NCI-H2107 (cell line): ENCODE results near the gene TFF2.

ENCODE experiments used
- DNase-seq: peaks from one replicate; lab custom pipeline; 2025; lab: John Stamatoyannopoulos, UW

The TFF2 gene

DNA sequence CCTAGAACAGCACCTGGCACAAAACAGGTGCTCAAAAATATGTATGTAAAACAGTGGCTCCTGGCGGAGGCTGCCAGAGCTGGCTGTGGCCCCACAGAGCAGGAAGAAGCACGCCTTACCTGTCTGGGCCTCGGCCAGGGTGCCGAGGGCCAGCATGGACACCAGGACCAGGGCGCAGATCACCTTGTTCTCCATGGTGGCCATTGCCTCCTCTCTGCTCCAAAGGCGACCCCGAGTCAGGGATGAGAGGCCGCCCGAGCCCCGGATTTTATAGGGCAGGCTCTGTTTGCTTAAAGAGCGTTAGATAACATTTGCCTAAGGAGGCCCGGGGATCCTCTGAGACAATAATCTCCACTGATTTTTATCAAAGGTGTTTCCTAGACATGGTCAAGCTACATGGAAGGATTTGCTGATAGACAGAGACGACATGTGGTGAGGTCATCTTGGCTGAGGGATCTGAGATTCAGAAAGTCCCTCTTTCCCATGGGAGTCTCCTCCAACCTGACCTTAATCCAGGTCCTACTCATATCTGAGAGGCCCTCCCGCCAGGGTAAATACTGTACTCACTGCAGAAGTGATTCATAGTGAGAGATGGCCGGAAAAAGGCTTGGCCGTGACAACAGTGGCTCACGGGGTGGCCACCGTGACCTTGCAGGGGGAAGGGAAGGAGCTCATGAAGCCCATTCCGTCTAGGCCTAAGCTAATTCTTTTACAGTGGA lies 15.7 kb upstream of the TFF2 start, which contains the start of gene TFF1:
TSS of gene TFF1 (minus strand) at position 244 of the 719 bp plus-strand sequence. CDS start at position 204, 40 bp downstream.
- DNase-seq = no peak

DNA sequence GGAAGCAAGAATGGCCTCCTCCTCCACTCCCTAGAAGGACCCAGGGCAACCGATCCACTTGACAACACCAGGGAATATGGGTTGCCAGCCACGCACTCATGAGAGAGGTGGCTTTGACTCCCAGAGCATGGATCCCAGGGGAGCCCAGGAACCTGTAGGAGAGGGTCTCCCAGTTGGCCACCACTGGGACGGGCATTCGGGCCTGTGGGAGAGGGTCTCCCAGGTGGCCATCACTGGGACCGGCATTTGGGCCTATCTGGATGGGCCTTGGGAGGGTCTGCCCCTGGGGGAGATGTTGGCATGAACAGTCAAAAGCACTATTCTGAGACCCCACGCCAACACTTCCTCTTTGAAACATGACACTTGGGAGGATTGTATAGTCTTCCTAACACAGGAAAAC lies 15.0 kb upstream of the TFF2 start:
- no peak for DNase-seq

DNA sequence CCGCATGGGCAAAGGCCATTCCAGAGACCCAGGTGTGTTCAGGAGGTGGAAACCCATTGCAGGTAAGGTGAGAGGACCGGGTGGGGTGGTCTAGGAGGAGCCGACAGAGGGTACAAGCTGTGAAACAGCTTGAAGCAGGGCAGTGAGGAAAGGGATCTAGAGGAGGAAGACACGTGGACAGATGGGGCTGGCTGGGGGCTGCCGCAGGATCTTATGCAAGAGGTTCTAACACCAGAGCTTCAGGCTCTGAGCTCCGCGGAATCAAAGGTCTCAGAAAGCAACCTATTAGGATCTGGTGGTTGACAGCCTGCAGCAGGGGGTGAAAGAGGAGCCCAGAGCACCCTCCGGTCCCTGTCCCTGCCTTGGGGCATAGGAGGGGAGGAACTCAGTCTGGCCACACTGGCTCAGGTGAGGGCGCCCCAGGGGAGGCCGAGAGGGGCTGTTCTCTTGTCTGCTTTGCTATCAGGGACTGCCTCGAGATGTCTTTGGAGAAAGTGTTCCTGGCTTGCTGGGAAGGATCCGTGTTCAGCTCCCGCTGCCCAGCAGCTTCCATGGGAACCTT lies 13.6 kb upstream of the TFF2 start:
- DNase-seq = no peak

DNA sequence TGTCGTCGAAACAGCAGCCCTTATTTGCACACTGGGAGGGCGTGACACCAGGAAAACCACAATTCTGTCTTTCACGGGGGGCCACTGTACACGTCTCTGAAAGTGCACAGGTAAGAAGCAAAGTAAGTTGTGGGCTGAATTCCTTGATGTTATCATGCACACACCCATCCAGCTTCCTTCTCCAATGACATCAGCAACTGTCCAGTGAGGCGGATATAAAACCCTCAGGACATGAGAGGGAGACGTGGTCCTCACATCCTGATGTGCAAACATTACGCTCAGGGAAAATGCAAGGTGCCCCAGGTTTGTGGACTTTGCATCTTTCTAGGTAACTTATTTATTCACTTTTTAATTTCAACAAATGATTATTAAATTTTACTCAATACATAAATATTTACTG lies 12.5 kb upstream of the TFF2 start:
- no peak for DNase-seq

DNA sequence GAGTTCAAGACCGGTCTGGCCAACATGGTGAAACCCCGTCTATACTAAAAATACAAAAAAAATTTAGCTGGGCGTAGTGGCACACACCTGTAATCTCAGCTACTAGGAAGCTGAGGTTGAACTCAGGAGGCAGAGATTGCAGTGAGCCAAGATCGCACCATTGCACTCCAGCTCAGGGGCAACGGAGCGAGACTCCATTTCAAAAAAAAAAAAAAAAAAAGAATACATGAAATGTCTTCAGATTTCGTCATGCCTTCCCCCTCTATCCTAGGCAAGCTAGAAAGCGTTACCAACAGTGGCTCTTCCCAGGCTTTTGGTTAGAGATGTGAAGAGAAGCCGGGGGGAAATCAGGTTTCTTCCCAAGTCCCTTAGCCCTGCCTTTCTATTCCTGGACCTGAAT lies 11.9 kb upstream of the TFF2 start:
- no peak for DNase-seq

DNA sequence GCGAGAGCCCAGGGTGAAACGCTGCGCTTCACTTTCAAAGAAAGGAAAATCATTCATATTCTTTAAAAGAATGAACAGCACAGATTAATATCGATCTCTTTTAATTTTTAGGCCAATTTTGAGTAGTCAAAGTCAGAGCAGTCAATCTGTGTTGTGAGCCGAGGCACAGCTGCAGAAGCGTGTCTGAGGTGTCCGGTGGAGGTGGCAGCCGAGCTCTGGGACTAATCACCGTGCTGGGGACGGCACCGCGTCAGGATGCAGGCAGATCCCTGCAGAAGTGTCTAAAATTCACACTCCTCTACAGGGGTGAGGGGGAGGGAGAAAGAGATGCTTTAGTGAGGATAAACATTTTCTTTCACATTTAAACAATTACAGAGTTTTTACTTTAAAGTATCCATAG lies 11.4 kb upstream of the TFF2 start:
- DNase-seq = no peak

DNA sequence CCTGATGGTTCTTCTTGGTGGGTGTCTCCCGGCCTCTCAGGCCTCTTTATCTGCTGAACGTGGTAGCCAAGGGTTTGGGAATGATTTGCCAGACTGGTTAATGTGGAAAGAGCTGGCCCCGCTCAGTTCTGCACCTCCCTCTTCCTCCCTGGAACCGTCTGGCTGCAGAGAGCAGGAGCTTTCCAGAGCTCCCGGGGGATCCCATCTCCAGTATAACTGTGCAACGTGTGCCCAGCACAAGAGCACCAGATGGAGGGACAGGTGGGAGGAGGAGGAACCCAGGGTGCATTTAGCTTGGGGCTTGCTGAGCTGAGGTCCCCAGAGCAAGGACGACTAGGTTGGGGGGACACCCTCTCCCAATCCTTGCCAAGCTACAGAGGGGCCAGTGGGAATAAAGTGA lies 10.5 kb upstream of the TFF2 start:
- no peak for DNase-seq

DNA sequence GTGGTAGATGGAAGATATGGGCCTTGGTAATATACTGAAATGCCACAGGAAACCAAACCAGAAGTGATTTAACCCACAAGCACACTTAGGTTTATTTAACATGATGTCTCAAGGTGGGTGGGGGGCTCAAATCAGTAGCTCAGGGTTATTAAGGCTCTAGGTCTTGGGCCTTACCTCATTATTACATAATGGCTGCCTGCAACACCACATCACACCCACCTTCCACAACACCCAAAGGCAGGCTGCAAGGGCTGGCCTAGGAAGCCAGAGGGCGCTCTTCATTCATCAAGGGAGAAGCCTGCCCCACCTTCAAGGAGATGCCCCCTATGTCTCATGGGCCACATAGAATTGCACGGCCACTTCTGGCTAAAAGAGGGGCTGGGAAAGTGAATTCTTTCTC lies 9.5 kb upstream of the TFF2 start:
- no peak for DNase-seq

DNA sequence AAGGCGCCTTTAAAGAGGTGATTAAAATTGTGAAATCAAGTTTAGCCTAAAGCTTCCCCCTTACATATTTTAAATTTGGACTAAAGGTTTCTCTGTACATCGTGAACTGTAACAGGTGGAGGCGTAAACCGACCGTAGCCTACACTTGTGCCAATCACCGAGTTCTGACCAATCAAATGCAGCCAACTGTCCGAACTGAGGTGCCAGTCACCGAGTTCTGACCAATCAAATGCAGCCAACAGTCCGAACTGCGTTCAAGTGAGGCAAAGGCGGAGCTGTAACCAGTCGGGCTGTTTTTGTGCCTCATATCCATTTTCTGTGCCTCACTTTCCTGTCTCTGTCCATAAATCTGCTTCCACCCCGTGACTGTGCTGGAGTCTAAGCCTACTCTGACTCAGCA lies 8.1 kb upstream of the TFF2 start:
- no peak for DNase-seq

DNA sequence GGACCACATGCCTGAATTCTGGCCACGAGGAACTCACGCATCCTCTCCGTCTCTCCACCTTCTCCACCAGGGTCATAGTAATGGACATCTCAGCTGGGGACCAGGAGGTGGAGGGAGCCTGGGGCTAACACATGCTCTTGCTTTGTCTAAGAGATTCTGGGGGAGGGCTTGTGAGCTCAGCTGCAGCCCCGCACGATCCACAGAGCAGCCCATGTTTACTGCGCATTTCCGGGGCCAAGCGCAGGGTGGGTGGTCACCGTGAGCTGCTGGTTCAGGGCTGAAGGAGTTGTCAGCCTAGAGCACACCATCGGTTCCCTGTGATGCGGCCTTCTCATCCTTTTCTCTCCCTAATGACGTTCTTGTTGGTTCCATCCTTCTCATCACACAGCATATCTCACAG lies 7.5 kb upstream of the TFF2 start:
- DNase-seq = no peak

DNA sequence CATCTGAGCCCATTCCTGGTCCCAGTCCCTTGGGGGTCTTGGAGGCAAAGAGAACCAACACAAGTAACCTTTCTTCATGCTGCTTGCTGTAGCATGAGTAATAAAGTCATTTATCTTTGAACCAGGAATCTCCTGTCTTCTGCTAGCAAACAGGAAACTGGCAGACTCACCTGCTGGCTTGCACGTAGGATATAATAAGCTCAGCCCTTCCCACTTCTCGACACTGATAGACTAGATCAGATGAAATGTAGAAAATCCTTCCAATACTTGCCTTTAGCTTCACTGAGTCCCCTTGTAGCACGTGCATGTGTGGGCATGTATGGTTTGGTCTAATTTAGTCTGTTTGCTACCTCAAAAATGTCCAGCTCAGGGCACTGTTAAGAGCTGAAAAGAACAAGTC lies 6.5 kb upstream of the TFF2 start:
- no peak for DNase-seq

DNA sequence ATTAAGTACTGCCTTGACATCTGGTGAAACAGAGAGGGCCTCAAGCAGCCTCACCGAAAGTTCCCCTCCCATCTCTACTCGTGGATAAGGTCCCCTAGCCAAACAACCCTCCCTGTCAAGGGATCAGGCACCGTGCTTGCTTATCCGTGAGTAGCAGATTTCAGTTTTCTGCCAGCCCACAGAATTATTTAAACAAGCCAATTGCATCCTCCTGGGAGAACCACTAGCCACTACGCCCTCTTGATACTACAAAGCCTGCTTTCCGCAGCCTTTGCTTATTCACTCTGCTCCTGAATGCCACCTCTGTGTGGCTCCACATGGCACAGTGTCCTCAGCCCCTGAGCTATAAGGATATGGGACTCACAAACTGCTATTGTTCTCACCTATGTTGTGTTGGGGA lies 5.9 kb upstream of the TFF2 start:
- DNase-seq = no peak

DNA sequence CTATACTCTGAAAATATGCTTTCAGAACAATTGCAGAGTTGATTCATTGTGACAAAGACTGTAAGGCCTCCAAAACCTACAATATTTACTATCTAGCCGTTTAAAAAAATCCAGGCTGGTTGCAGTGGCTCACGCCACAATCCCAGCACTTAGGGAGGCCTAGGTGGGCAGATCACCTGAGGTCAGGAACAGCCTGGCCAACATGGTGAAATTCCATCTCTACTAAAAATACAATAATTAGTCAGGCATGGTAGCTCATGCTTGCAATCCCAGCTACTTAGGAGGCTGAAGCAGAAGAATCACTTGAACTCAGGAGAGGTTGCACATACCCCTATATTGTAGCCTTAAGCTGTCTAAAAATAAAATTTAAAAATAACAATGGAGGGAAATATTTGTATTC lies 5.3 kb upstream of the TFF2 start:
- no peak for DNase-seq

DNA sequence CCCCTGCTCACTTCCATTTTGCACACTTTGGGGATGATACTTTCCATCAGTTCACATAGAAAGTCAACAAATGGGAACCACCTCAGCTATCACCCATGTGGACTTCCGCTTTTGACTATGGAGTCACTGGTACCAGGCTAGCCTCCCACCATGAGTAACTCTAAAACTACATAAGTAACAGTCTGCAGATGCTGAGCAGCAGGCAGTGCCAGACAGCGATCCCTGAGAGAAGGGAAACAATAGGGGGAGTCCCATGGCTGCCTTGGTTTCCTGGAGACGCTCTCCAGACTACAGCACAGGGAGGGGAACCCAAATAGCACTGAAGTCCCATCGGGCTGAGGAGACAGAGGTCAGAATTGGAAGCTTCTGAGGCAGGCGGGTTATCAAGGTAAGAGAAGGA lies 2.8 kb upstream of the TFF2 start:
- no peak for DNase-seq

DNA sequence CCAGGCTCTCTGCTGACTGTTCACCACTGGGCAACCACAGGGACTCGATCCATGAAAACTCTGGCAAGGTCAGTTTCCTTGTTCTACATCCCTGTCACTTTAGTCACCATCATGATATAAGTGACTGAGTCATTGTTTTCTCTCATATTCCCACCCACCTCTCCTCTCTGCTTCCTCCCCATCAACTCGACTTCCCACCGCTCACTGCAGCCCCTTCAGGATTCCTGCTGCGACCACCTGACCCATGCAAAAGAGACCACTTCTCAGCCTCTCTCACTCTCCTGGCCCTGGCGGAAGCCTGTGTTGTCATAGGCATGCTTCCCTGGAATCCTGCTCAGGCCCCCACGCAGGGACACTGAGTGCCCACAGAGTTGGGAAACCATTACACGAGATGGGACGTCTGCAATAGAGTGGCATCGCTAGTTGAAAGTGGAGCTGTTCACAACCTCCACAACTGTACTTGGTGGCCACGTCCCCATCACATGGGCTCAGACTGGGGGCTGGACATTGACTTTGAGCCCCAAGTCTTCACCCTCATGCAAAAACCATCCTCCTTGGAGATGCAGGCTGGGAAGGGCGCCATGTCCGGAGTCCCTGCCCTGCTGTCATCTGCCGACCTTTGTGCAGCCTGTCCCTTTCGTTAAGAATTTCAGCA lies 1.8 kb upstream of the TFF2 start:
- no peak for DNase-seq

DNA sequence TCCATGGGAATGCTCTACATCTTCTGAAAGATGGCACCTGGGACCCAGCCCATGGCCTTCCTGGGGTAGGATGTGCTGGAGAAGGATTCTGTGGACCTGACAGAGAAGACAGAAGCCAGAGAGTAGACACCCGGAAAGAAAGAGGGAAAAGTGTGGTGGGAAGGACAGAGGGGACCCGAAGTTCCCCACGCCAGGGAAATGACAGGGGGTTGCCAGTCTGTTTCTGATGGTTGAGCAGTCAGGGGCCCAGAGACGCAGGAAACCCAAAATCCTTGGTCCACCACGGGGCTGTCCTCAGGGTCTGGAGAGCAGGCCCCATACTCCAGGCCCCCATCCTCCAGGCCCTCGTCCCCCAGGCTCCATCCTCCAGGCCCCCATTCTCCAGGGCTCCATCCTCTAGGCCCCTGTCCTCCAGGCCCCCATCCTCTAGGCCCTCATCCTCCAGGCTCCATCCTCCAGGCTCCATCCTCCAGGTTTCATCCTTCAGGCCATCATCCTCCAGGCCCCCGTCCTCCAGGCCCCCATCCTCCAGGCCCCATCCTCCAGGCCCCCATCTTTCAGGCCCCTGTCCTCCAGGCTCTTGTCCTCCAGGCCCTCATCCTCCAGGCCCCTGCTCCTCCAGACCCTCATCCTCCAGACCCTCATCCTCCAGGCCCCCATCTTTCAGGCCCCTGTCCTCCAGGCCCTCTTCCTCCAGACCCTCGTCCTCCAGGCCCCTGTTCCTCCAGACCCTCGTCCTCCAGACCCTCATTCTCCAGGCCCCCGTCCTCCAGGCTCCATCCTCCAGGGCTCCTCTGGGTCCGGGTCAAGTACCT lies 1.0 kb upstream of the TFF2 start:
- no peak for DNase-seq

DNA sequence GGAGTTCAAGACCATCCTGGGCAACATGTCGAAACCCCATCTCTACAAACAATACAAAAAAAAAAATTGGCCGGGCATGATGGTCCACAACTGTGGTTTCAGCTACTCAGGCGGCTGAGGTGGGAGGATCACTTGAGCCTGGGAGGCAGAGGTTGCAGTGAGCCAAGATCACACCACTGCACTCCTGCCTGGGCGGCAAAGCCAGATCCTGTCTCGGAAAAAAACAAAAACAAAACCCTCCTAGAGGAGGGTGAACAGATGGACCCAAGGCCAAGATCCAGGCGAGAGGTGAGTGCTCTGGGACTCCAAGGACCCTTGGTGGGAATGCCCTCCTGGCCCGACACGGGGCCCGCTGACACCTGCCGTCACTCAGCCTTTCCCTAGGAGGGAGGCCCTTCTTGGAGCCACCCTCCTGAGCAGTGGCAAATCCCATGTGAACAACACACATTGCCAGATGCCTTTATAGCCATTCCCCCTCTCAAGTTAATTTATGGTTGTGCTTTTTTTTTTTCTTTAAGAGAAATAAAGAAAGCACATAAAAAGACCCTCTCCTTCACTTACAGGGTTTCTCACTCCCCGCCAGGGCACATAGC lies 380 bp downstream of the TFF2 start:
- no peak for DNase-seq

DNA sequence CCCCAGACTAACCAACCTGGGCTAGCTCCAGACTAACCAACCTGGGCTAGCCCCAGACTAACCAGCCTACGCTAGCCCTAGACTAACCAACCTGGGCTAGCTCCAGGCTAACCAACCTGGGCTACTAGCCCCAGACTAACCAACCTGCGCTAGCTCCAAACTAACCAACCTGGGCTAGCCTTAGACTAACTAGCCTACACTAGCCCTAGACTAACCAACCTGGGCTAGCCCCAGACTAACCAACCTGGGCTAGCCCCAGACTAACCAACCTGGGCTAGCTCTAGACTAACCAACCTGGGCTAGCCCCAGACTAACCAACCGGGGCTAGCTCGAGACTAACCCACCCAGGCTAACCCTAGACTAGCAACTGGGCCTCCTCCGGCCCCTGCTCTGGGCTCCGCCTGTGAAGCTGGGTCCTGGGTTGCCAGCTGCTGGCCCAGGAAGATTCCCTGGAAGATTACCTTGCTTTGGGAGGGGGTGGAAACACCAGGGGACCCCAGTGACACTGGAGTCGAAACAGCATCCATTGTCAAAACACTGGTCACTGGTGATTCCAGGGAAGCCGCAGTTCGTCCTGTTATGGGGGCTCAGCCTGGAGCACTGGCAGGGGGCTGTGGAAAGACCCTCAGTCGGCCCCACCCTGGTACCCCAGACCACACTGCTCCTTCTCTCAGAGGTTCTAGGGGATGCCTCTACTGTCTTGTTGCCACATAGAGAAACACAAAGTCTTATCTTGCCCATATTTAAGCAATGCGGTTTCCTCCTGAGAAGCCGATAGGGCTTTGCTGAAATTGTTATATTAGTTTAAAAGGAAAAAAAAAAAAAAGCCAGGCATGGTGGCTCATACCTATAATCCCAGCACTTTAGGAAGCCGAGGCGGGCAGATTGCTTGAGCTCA lies 1.1 kb downstream of the TFF2 start:
- DNase-seq = no peak

DNA sequence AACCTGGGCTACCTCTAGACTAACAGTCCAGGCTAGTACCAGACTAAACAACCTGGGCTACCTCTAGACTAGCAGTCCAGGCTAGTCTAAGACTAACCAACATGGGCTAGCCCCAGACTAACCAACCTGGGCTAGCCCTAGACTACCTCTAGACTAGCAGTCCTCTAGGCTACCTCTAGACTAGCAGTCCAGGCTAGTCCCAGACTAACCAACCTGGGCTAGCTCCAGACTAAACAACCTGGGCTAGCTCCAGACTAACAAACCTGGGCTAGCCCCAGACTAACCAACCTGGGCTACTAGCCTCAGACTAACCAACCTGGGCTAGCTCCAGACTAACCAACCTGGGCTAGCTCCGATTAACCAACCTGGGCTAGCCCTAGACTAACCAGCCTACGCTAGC lies 2.0 kb downstream of the TFF2 start:
- no peak for DNase-seq

DNA sequence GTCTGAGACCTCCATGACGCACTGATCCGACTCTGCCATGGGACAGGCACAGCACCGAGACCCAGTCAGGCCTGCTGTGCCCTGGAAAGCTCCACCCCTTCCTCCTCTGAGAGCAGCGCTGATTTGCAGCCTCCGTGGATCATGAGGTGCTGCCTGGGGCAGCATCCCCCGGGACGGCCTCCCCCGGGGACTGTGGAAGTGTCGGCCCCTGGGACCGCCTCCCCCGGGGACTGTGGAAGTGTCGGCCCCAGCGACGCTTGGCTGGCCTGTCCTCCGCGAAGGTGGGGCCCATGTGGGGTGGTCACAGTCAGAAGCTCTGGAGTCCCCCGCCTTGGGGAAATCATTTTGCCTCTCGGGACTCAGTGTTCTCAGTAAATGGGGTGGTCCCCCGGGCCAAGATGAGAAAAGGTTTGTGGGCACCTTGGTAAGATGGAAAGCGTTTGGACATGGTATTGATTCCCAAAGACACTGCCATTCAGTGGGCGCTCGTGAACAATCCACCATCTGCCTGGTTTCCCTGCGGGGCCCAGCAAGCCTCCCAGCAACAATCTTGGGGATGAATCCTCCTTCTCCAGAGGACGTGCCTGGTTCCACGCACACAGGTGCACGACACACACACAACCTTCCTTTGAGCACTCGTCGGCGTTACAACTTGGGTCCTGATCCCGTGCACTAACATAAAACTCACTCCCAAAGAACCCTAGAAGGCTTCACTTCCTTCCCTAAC lies 3.0 kb downstream of the TFF2 start:
- DNase-seq = no peak
